Measurements from ENCODE around the gene ANP32D.
"Not testable (repeated sequence)": the region's sequence is repeated elsewhere in the genome, so short reads cannot be mapped to it uniquely, and the experiment has no call there.

The ANP32D gene

DNA sequence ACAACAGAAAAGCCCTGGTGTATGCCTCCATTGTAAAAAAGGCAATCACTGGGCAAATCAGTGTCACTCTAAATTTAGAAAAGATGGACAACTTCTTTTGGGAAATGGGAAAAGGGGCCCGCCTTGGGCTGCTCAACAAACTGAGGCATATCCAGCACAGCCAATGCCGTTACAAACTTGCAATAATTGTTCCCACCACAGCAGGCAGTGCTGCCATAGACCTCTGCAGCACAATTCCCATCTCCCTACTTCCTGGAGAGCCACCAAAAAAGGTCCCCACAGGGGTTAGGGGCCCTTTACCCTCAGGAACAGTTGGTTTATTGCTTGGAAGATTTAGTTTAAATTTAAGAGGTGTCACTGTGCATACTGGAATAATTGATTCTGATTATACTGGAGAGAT lies 36.6 kb downstream of the ANP32D start:
- DNase-seq: no peak

DNA sequence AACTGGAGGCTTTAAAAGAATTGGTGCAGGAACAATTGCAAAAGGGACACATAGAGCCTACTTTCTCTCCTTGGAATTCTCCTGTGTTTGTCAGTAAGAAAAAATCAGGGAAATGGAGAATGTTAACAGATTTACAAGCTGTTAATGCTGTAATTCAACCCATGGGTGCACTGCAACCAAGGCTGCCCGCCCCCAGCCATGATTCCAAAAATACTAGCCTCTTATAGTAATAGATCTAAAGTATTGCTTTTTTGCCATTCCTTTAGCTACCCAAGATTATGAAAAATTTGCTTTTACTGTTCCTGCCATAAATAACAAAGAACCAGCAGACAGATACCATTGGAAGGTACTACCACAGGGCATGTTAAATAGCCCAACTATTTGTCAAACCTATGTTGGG lies 37.8 kb downstream of the ANP32D start:
- no peak for DNase-seq

DNA sequence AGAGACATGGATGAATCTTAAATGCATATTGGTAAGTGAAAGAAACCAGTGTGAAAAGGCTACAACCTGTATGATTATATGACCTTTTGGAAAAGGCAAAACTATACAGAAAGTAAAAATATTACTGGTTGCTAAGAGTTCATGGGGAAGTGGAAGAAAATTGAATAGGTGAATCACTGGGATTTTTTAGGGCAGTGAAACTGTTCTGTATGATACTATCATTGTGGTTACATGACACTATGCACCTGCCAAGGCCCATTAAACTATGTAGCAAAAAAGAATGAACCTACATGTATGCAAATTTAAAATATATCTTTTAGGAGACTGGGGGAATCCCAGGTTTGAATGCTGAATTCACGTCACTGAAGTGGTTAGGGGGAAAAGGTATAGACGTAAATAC lies 40.5 kb downstream of the ANP32D start:
- no peak for DNase-seq

DNA sequence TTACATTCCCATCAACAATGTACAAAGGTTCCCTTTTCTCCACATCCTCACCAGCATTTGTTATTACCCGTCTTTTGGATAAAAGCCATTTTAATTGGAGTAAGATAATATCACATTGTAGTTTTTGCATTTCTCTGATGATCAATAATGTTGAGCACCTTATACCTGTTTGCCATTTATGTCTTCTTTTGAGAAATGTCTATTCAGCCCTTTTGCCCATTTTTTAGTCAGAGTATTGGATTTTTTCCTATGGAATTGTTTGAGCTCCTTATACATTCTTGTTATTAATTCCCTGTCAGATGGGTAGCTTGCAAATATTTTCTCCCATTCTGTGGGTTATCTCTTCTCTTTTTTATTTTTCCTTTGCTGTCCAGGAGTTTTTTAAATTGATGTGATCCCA lies 42.4 kb downstream of the ANP32D start:
- no peak for DNase-seq

DNA sequence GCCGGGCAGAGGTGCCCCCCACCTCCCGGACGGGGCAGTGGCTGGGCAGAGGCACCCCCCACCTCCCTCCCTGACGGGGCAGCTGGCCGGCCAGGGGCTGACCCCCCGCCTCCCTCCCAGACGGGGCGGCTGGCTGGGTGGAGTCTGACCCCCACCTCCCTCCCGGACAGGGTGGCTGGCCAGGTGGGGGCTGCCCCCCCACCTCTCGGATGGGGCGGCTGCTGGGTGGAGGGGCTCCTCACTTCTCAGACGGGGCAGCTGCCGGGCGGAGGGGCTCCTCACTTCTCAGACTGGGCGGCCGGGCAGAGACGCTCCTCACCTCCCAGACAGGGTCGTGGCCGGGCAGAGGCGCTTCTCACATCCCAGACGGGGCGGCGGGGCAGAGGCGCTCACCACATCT lies 48.0 kb downstream of the ANP32D start:
- not testable (repeated sequence) for DNase-seq
